GM23248 (cell line): ENCODE measurements around the gene TMEM151A.

Experiments
- EZH2 ChIP-seq: fragments of 200-600 bp; sonication (generic); IDR thresholded peaks from 2 replicates; pipeline ENCODE4 v1.6.1; 2018; ENCODE audit warnings: antibody characterized with exemption, mild to moderate bottlenecking; ENCODE audit not compliant: insufficient read depth, poor library complexity, severe bottlenecking
- EZH2phosphoT487 ChIP-seq: fragments of 200-600 bp; sonication (generic); IDR thresholded peaks from 2 replicates; pipeline ENCODE4 v1.6.1; 2018; ENCODE audit warnings: antibody characterized with exemption, moderate library complexity, mild to moderate bottlenecking, low read depth; ENCODE audit not compliant: insufficient read depth

DNA sequence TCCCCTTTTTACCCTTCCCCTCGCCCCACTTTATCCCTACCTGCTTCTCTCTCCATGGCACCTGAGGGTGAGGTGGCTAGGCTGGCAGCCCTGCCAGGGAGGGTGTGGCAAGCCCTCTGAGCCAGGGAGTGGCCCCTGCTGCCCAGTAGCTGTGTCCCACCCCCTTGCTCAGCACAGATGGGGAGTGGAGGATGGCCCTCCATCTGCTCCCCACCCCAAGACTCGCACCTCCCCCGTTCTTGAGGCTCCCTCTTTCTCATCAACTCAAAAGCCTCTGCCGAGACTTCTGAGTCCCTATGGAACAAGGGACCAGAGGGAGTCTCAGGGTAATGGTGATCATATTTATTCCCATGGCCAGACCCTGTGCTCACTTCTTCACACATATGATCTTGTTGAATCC, 1.7 kb downstream of the TMEM151A start:
- TF ChIP-seq EZH2 (no peak), EZH2phosphoT487 (no peak)
